K562 (cell line): Measurements from ENCODE around the gene MRRF. TPM values are rescaled to one million over a fixed set of nuclear protein-coding genes. Genes with fewer than 3 reads are reported as not detected.

Experiments used
- BHLHE40 ChIP-seq: IDR thresholded peaks from 2 replicates; pipeline ENCODE4 v1.6.1; 2011; ENCODE audit warnings: low read length, improper control_type of control experiment
- BRF1 ChIP-seq: IDR thresholded peaks from 3 replicates; pipeline ENCODE4 v1.6.1; 2011; ENCODE audit warnings: borderline replicate concordance, mild to moderate bottlenecking; ENCODE audit not compliant: insufficient read length; ENCODE audit errors: extremely low read depth
- CBX1 ChIP-seq: sonication (generic); IDR thresholded peaks from 2 replicates; pipeline ENCODE4 v1.6.1; 2016; ENCODE audit warnings: antibody characterized with exemption, low read depth, mild to moderate bottlenecking
- CREBBP ChIP-seq: IDR thresholded peaks from one replicate; pipeline ENCODE4 v1.6.1; 2012; ENCODE audit warnings: low read depth, mild to moderate bottlenecking, control low read depth, inconsistent platforms, low read length
- DDX20 ChIP-seq: fragments of 450-650 bp; IDR thresholded peaks from 2 replicates; pipeline ENCODE4 v1.6.1; 2016; ENCODE audit warnings: missing genetic modification characterization, low read depth, mild to moderate bottlenecking, missing compliant biosample characterization, moderate library complexity
- DPF2 ChIP-seq: fragments of 450-650 bp; IDR thresholded peaks from 2 replicates; pipeline ENCODE4 v1.6.1; 2016
- FOXK1 ChIP-seq: sonication (generic); formaldehyde crosslinking; IDR thresholded peaks from 2 replicates; pipeline ENCODE4 v1.8.0; 2022; ENCODE audit warnings: missing genetic modification reagents, mild to moderate bottlenecking, borderline replicate concordance
- HNRNPUL1 ChIP-seq: fragments of 200-400 bp; formaldehyde crosslinking; IDR thresholded peaks from 2 replicates; pipeline ENCODE4 v1.6.1; 2017; ENCODE audit warnings: low read length
- KLF10 ChIP-seq: fragments of 250-450 bp; sonication (Bioruptor Pico); IDR thresholded peaks from 2 replicates; pipeline ENCODE4 v1.6.1; 2021; ENCODE audit warnings: matching md5 sums
- POLR2AphosphoS5 ChIP-seq: IDR thresholded peaks from 2 replicates; pipeline ENCODE4 v1.6.1; 2011; ENCODE audit warnings: mild to moderate bottlenecking, low read depth, low read length, moderate library complexity; ENCODE audit not compliant: control insufficient read depth, insufficient read depth
- RBBP5 ChIP-seq: fragments of 200-600 bp; sonication (generic); IDR thresholded peaks from 2 replicates; pipeline ENCODE4 v1.6.1; 2012; ENCODE audit warnings: borderline replicate concordance, mild to moderate bottlenecking, low read length, control low read depth, inconsistent platforms; ENCODE audit not compliant: insufficient read depth, poor library complexity, severe bottlenecking
- SMAD1 ChIP-seq: fragments of 150-350 bp; IDR thresholded peaks from 2 replicates; pipeline ENCODE4 v1.6.1; 2014; ENCODE audit warnings: low read length, low read depth; ENCODE audit not compliant: partially characterized antibody
- SRSF7 ChIP-seq: fragments of 200-400 bp; formaldehyde crosslinking; optimal IDR thresholded peaks from 2 replicates; pipeline ENCODE3; 2017; ENCODE audit warnings: mild to moderate bottlenecking, low read depth, low read length
- TAF1 ChIP-seq: IDR thresholded peaks from 2 replicates; pipeline ENCODE4 v1.6.1; 2011; ENCODE audit warnings: mild to moderate bottlenecking, low read length, moderate library complexity; ENCODE audit not compliant: insufficient read depth, control insufficient read depth, severe bottlenecking; ENCODE audit errors: extremely low read depth
- TEAD4 ChIP-seq, 2 experiments: sonication (generic) in 1 of 2; formaldehyde crosslinking in 1 of 2; IDR thresholded peaks; 2 replicates each; pipeline versions ENCODE4 v1.6.1 to v1.8.0; 2012 to 2022; ENCODE audit warnings: borderline replicate concordance in 1 of 2, inconsistent platforms in 1 of 2, low read length in 1 of 2, mild to moderate bottlenecking in 1 of 2, missing genetic modification reagents in 1 of 2
- THRB ChIP-seq: fragments of 450-650 bp; formaldehyde crosslinking; conservative IDR thresholded peaks from 2 replicates; pipeline ENCODE4 v1.4.0; 2022; ENCODE audit warnings: mild to moderate bottlenecking, missing genetic modification characterization
- ZMIZ1 ChIP-seq, 2 experiments: fragments of 150-350 bp in 1 of 2; IDR thresholded peaks; 2 replicates each; pipeline ENCODE4 v1.6.1; 2012 to 2016; ENCODE audit warnings: low read depth in 2 of 2, low read length in 2 of 2, mild to moderate bottlenecking in 1 of 2, moderate library complexity in 1 of 2
- ZNF232 ChIP-seq: sonication (generic); formaldehyde crosslinking; IDR thresholded peaks from 2 replicates; pipeline ENCODE4 v1.8.0; 2022; ENCODE audit warnings: mild to moderate bottlenecking, missing genetic modification reagents
- ZNF561 ChIP-seq: fragments of 450-650 bp; formaldehyde crosslinking; conservative IDR thresholded peaks from 2 replicates; pipeline ENCODE4 v1.4.0; 2020; ENCODE audit warnings: mild to moderate bottlenecking, moderate library complexity
- ZNF57 ChIP-seq: fragments of 450-650 bp; formaldehyde crosslinking; IDR thresholded peaks from 2 replicates; pipeline ENCODE4 v1.4.0; 2020; ENCODE audit warnings: mild to moderate bottlenecking, moderate library complexity
- polyA plus RNA-seq, 8 experiments: library from polyadenylated mRNA; depleted of rRNA in 4 of 8; stranded (reverse) in 5 of 8; unstranded in 3 of 8; fragments of >200 nt; fragmentation: Nextera tagmentation in 2 of 8; fragmentation: Illumina TruSeq in 1 of 8; extraction: Ambion mirVana in 2 of 8; extraction: Trizol in 1 of 8; gene quantifications; 2 replicates each; pipeline versions ENCODE4 v1.2.1 to v1.2.3, GENCODE V29; 2011 to 2014; ENCODE audit warnings: inconsistent platforms in 1 of 8, missing spikeins in 1 of 8
- total RNA-seq, 7 experiments: library from RNA; depleted of rRNA in 6 of 7; stranded (reverse); fragments of >200 nt in 6 of 7; fragmentation: Illumina TruSeq in 2 of 7; extraction: Trizol in 2 of 7; gene quantifications; 2 replicates each; pipeline versions ENCODE4 v1.2.1 to v1.2.3, GENCODE V29; 2011 to 2021; ENCODE audit warnings: low replicate concordance in 1 of 7
- TF ChIP-seq, protein P1 (sequence below): fragments of 450-650 bp; IDR thresholded peaks from 2 replicates; pipeline ENCODE4 v1.6.1; 2016; ENCODE audit warnings: low read depth, mild to moderate bottlenecking, moderate library complexity
- TF ChIP-seq, protein P2 (sequence below): fragments of 250-450 bp; sonication (Bioruptor Pico); IDR thresholded peaks from 2 replicates; pipeline ENCODE4 v1.8.0; 2021; ENCODE audit warnings: mild to moderate bottlenecking, moderate library complexity

MRRF gene
- total and polyA plus RNA-seq, 9 of the 15 experiments (the other 6 are each of a cell fraction or from before 2014, with no cell fraction given): 55.0 to 105 (median 81.2) TPM

DNA sequence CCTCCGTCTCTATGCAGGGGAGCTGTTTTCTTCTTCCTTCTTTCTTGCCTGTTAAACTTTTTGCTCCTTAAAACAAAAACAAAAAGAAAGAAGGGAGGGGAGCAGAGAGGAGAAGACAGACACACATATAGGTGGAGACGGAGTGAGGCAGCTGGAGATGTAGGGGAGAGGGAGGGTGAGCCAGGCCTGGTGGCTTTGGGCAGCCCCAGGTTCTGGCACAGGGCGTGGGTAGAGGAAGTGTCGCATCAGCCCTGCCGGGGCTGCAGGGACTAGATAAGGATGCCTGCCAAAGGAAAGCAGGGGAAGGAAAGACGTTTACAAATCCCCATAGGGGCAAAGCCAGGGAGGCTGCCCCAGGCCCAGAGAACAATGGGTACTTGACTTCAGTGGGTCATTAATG lies 67.4 kb downstream of the MRRF start (continued):
- no peak for TF ChIP-seq FOXK1 (CRISPR knock-in tag)
- no peak for TF ChIP-seq CBX1
- TF ChIP-seq ZNF57 (CRISPR knock-in tag): no peak
- TF ChIP-seq TEAD4 (IDR thresholded peaks at IDR 0.05; ENCODE audit: low read length): peak; percentile 75
- TF ChIP-seq TEAD4 (CRISPR knock-in tag; IDR thresholded peaks at IDR 0.05; ENCODE audit: borderline replicate concordance): no peak
- no peak for TF ChIP-seq CREBBP
- TF ChIP-seq RBBP5: no peak
- TF ChIP-seq BHLHE40: no peak; the same call in 1 of the 2 replicates
- no peak for TF ChIP-seq TAF1
- no peak for TF ChIP-seq HNRNPUL1
- peak in 1 of 2 experiments; percentile 68; a peak in 1 of 4 replicates for TF ChIP-seq ZMIZ1 (IDR thresholded peaks at IDR 0.05; ENCODE audit: low read depth in 2 of 2, low read length in 2 of 2)
- no peak for TF ChIP-seq ZNF232
- no peak for TF ChIP-seq ZNF561 (CRISPR knock-in tag)
- TF ChIP-seq, protein P1, sequence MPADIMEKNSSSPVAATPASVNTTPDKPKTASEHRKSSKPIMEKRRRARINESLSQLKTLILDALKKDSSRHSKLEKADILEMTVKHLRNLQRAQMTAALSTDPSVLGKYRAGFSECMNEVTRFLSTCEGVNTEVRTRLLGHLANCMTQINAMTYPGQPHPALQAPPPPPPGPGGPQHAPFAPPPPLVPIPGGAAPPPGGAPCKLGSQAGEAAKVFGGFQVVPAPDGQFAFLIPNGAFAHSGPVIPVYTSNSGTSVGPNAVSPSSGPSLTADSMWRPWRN: no peak
- TF ChIP-seq DPF2: peak; percentile 83
- no peak for TF ChIP-seq DDX20
- TF ChIP-seq THRB: no peak
- TF ChIP-seq BRF1: no peak
- TF ChIP-seq SMAD1: no peak
- no peak for TF ChIP-seq KLF10 (CRISPR knock-in tag)
- TF ChIP-seq POLR2AphosphoS5: peak; percentile 73; the same call in 1 of the 2 replicates
- TF ChIP-seq, protein P2, sequence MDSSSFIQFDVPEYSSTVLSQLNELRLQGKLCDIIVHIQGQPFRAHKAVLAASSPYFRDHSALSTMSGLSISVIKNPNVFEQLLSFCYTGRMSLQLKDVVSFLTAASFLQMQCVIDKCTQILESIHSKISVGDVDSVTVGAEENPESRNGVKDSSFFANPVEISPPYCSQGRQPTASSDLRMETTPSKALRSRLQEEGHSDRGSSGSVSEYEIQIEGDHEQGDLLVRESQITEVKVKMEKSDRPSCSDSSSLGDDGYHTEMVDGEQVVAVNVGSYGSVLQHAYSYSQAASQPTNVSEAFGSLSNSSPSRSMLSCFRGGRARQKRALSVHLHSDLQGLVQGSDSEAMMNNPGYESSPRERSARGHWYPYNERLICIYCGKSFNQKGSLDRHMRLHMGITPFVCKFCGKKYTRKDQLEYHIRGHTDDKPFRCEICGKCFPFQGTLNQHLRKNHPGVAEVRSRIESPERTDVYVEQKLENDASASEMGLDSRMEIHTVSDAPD (CRISPR knock-in tag): no peak
- no peak for TF ChIP-seq SRSF7
